Measurements from ENCODE around the gene FGF11.
"Not testable (repeated sequence)": the region's sequence is repeated elsewhere in the genome, so short reads cannot be mapped to it uniquely, and the experiment has no call there.

The FGF11 gene

GRCh38 chr17:7464081-7464480, 24.8 kb downstream of the FGF11 start:
- no peak for DNase-seq

- no peak for DNase-seq
These were observed 26.4 kb downstream of the FGF11 start for GRCh38 chr17:7465597-7466275.

GRCh38 chr17:7466318-7466638, 27.0 kb downstream of the FGF11 start:
- no peak for DNase-seq

GRCh38 chr17:7466639-7467341, 27.5 kb downstream of the FGF11 start:
- no peak for DNase-seq

- DNase-seq = no peak
These were observed 28.2 kb downstream of the FGF11 start for GRCh38 chr17:7467498-7467897.

- DNase-seq = no peak
These were observed 29.0 kb downstream of the FGF11 start for GRCh38 chr17:7468290-7468689.

GRCh38 chr17:7468804-7469389, 29.6 kb downstream of the FGF11 start:
- no peak for DNase-seq

DNA sequence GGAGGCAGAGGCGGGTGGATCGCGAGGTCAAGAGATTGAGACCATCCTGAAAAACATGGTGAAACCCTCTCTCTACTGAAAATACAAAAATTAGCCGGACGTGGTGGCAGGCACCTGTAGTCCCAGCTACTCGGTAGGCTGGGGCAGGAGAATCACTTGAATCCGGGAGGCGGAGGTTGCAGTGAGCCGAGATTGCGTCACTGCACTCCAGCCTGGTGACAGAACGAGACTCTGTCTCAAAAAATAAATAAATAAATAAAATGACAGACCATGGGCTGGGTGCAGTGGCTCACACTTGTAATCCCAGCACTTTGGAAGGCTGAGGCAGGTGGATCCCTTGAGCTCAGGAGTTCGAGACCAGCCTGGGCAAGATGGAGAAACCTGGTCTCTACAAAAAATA, 30.5 kb downstream of the FGF11 start:
- not testable (repeated sequence) for DNase-seq

DNA sequence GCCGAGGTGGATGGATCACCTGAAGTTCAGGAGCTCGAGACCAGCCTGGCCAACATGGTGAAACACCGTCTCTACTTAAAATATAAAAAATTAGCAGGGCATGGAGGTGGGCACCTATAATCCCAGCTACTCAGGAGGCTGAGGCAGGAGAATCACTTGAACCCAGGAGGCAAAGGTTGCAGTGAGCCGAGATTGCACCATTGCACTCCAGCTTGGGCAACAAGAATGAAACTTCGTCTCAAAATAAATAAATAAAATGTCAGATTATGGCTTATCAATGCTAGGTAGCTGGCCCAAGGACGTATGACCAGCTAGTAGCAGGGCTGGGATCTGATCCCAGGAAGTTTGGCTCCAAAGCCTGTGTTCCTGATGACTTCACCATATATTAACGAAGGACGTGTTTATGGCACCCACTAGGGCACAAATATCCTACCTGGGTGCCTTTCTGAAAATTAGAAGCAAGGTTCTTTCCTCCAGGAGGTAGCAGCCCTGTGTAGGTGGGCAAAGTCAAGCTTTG, 31.2 kb downstream of the FGF11 start:
- DNase-seq = not testable (repeated sequence)

GRCh38 chr17:7471729-7472128, 32.4 kb downstream of the FGF11 start:
- no peak for DNase-seq

DNA sequence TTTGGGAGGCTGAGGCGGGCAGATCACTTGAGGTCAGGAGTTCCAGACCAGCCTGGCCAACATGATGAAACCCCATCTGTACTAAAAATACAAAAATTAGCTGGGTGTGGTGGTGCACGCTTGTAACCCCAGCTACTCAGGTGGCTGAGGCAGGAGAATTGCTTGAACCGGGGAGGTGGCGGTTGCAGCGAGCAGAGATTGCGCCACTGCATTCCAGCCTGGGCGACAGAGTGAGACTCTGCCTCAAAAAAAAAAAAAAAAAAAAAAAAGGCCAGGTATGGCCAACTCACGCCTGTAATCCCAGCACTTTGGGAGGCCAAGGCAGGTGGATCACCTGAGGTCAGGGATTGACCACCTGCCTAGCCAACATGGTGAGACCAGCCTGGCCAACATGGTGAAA, 35.5 kb downstream of the FGF11 start:
- DNase-seq = not testable (repeated sequence)

- no peak for DNase-seq
These were observed 36.6 kb downstream of the FGF11 start for GRCh38 chr17:7475764-7476422.

GRCh38 chr17:7476494-7476893, 37.2 kb downstream of the FGF11 start:
- no peak for DNase-seq

GRCh38 chr17:7476951-7477350, 37.6 kb downstream of the FGF11 start:
- DNase-seq = no peak

DNA sequence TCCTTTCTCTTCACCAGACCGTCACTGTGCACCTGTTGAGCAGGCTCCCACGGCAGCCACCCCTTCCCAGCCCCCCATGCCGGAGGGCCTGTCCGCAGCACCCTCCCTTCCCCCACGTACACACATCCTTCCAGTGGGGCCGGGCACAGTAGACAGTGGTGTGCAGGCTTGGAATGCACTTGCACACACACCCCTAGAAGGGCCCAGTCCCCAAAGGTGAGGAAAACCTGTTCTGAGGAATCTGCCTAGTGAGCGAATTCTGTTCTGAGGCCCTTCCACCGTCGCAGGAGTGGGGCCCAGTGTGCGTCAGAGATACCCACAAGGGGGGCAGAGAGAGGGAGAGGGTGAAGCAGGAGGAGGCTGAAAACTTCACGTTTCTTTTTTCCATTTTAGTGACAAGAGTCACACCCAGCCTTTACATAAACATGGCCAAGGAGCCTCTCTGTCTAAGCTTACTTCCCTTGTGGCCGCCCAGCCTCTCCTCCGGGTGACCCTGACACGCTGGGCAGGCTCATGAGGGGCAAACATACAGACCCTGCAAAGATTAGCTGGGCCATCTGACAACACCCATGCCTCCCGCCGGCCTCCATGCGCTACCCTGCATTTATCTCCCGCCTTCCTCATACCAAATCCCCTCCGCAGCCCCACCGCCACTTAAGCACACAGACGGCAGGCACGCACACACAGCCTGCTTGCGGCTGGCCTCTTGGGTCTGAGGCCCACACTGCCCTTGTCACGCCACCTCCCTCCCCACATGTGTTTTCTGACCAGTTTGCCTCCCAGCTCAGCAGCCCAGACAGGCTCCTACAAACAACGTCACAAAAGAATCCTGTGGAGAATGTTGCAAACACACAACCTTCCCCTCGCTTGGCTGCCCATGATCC, 38.3 kb downstream of the FGF11 start:
- DNase-seq = no peak

GRCh38 chr17:7478276-7479212, 39.2 kb downstream of the FGF11 start:
- DNase-seq = no peak

DNA sequence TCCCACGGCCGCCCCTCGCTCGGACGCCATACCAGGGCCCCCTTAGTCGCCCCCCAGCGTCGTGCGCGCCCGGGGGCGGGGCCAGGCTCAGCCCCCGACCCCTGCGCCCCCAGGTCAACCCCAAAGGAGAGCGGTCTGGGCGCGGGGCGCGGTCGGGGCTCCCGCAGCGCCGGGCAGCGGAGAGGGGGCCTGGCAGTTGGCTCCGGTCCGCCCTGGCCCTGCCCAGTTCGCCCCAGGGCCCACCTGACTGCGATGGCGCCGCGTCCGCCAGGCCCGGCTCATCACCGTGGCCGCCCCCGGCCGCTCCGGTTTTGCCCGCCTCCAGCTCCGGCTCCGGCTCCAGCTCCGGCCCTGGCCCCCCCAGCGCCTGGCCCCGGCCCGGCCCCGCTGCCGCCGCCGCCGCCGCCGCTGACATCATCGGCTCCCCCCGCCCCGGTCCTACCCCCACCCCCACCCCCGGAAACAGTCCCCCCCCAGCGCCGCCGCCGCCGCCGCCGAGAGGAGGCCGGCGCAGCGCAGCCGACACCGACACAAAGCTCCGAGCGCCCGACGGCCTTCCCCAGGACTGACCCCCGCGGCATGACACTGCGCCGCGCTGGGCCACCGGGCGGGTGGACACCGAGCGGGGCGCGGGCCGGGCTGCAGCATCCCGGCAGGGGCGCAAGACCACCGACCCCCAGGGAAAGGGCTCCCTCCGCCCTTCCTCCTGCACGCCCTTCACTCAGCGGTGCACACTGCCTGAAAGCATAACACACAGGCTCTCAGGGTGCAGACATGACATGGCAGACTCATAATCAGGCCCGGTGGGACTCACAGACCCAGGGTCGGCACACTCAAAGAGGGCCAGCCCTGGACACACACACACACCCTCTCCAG, 40.1 kb downstream of the FGF11 start, which contains the start of gene ZBTB4:
ZBTB4 (minus strand) TSS at position 419 of the 876 bp plus-strand sequence. CDS start 12,830 bp downstream, outside the sequence.
- DNase-seq = peak; percentile 51

GRCh38 chr17:7480089-7480384, 40.7 kb downstream of the FGF11 start:
- no peak for DNase-seq

- not testable (repeated sequence) for DNase-seq
These were observed 42.0 kb downstream of the FGF11 start, which contains the start of gene SLC35G6 for GRCh38 chr17:7481275-7481674. SLC35G6 (plus strand) TSS chr17:7481446; CDS start chr17:7481517, 71 bp downstream.
